CD14-positive monocyte (primary cell): ENCODE results near the gene DYSF. TPM values are rescaled to one million over a fixed set of nuclear protein-coding genes. Genes with fewer than 3 reads are reported as not detected.

ENCODE experiments used
- DNase-seq, 3 donors: peaks; one replicate each; pipeline ENCODE4 v3.0.0-alpha.2; 2011 to 2022
- H2AFZ ChIP-seq: 2 replicates; pipeline ENCODE4 v1.6.0; 2012; ENCODE audit warnings: mild to moderate bottlenecking, low read depth, low read length, inconsistent platforms; ENCODE audit not compliant: insufficient read depth, poor library complexity, severe bottlenecking
- H3K27ac ChIP-seq, 2 donors: 1 replicate in 1 of 2; 2 replicates in 1 of 2; pipeline ENCODE4 v1.5.1; 2012 to 2013; ENCODE audit warnings: low read length in 2 of 2, control low read depth in 1 of 2, inconsistent platforms in 1 of 2, low read depth in 1 of 2, mild to moderate bottlenecking in 1 of 2
- H3K27me3 ChIP-seq, 2 donors: one replicate each; pipeline versions ENCODE4 v1.6.0 to v1.6.1; 2011 to 2013; ENCODE audit warnings: low read length in 2 of 2; ENCODE audit not compliant: control insufficient read depth in 2 of 2, insufficient read depth in 2 of 2
- H3K36me3 ChIP-seq, 2 donors: replicated peaks in 1 of 2; 1 replicate in 1 of 2; 2 replicates in 1 of 2; pipeline versions ENCODE4 v1.5.1 to v1.6.1; 2012 to 2013; ENCODE audit warnings: low read length in 2 of 2, control low read depth in 1 of 2, inconsistent platforms in 1 of 2, mild to moderate bottlenecking in 1 of 2; ENCODE audit not compliant: insufficient read depth in 2 of 2, control insufficient read depth in 1 of 2
- H3K4me1 ChIP-seq, 2 donors: 1 replicate in 1 of 2; 2 replicates in 1 of 2; pipeline versions ENCODE4 v1.5.1 to v1.6.1; 2012 to 2013; ENCODE audit warnings: low read length in 2 of 2, control low read depth in 1 of 2, inconsistent platforms in 1 of 2, mild to moderate bottlenecking in 1 of 2, moderate library complexity in 1 of 2; ENCODE audit not compliant: insufficient read depth in 2 of 2, control insufficient read depth in 1 of 2
- H3K4me2 ChIP-seq: replicated peaks from 2 replicates; pipeline ENCODE3; 2012; ENCODE audit warnings: low read length, moderate library complexity, mild to moderate bottlenecking; ENCODE audit not compliant: poor library complexity, severe bottlenecking; ENCODE audit errors: extremely low read depth
- H3K4me3 ChIP-seq, 3 experiments: fragments of 200-600 bp in 1 of 3; sonication (generic) in 1 of 3; replicated peaks in 1 of 3; 1 replicate in 2 of 3; 2 replicates in 1 of 3; pipeline ENCODE4 v1.5.1; 2011 to 2013; ENCODE audit warnings: low read length in 3 of 3, mild to moderate bottlenecking in 3 of 3, control low read depth in 2 of 3, low read depth in 2 of 3, inconsistent platforms in 1 of 3, moderate library complexity in 1 of 3
- H3K79me2 ChIP-seq: 2 replicates; pipeline ENCODE4 v1.6.0; 2012; ENCODE audit warnings: mild to moderate bottlenecking, control low read depth, inconsistent platforms, low read length, moderate library complexity; ENCODE audit not compliant: insufficient read depth
- H3K9ac ChIP-seq: 2 replicates; pipeline ENCODE4 v1.6.0; 2017; ENCODE audit warnings: low read length, mild to moderate bottlenecking; ENCODE audit not compliant: insufficient read depth, poor library complexity, severe bottlenecking
- H3K9me3 ChIP-seq, 2 donors: replicated peaks in 1 of 2; 1 replicate in 1 of 2; 2 replicates in 1 of 2; pipeline versions ENCODE4 v1.5.1 to v1.6.1; 2012 to 2013; ENCODE audit warnings: low read length in 2 of 2, control low read depth in 1 of 2; ENCODE audit not compliant: control insufficient read depth in 1 of 2, insufficient read depth in 1 of 2
- H4K20me1 ChIP-seq: 2 replicates; pipeline ENCODE4 v1.6.0; 2012; ENCODE audit warnings: mild to moderate bottlenecking, low read length, control low read depth, moderate library complexity; ENCODE audit not compliant: insufficient read depth
- H3K27ac Mint-ChIP-seq, 7 donors: one replicate each; pipeline ENCODE4 v1.8.0; 2020; ENCODE audit warnings: mild to moderate bottlenecking in 7 of 7, mixed read lengths in 7 of 7, moderate library complexity in 6 of 7, inconsistent platforms in 2 of 7
- H3K27me3 Mint-ChIP-seq, 3 donors: one replicate each; pipeline ENCODE4 v1.8.0; 2021 to 2022; ENCODE audit warnings: low read depth in 3 of 3, mild to moderate bottlenecking in 3 of 3, mixed read lengths in 3 of 3, moderate library complexity in 3 of 3, inconsistent platforms in 1 of 3
- H3K36me3 Mint-ChIP-seq, 2 donors: one replicate each; pipeline ENCODE4 v1.8.0; 2020; ENCODE audit warnings: mixed read lengths in 2 of 2, inconsistent platforms in 1 of 2, mild to moderate bottlenecking in 1 of 2
- H3K4me1 Mint-ChIP-seq: one replicate; pipeline ENCODE4 v1.8.0; 2020; ENCODE audit warnings: mild to moderate bottlenecking, mixed read lengths
- H3K4me3 Mint-ChIP-seq, 2 donors: one replicate each; pipeline ENCODE4 v1.8.0; 2020; ENCODE audit warnings: mild to moderate bottlenecking in 2 of 2, mixed read lengths in 2 of 2, moderate library complexity in 1 of 2
- H3K9me3 Mint-ChIP-seq, 7 donors: one replicate each; pipeline ENCODE4 v1.8.0; 2020 to 2022; ENCODE audit warnings: mixed read lengths in 7 of 7, mild to moderate bottlenecking in 6 of 7, moderate library complexity in 6 of 7, inconsistent platforms in 2 of 7
- CTCF ChIP-seq: fragments of 200-600 bp; IDR thresholded peaks from one replicate; pipeline ENCODE4 v1.8.0; 2022; ENCODE audit warnings: antibody characterized with exemption, mild to moderate bottlenecking
- WGBS: methylation state at CpG from one replicate; pipeline ENCODE4 v1.1.5; 2013; ENCODE audit warnings: missing lambda C conversion rate; ENCODE audit not compliant: insufficient coverage; 5-methylcytosine and 5-hydroxymethylcytosine counted together
- intact Hi-C, 2 donors: fragments of 100-400 bp; cut with micrococcal nuclease; formaldehyde crosslinking; loops; one replicate each; pipeline versions ENCODE4 v1.15.0 to v1.15.1; 2023
- polyA plus RNA-seq, 3 donors: library from polyadenylated mRNA; depleted of rRNA in 1 of 3; unstranded in 2 of 3; stranded (reverse) in 1 of 3; fragments of 300-500 nt in 2 of 3; fragments of >200 nt in 1 of 3; fragmentation: Illumina TruSeq in 2 of 3; gene quantifications; 1 replicate in 2 of 3; 2 replicates in 1 of 3; pipeline ENCODE4 v1.2.3, GENCODE V29; 2012 to 2021

The DYSF gene
- polyA plus RNA-seq, 3 donors: 16.1 to 72.5 (median 31.2) TPM

- Histone ChIP-seq H3K36me3 (no peaks in the 10 kb centered on the region), H3K27ac (no peak overlapping the region), H2AFZ (no peak overlapping the region), H3K79me2 (no peaks in the 10 kb centered on the region), H4K20me1 (no peaks in the 10 kb centered on the region), H3K4me2 (no peak overlapping the region), H3K4me3 (no peak overlapping the region), H3K4me1 (no peaks in the 10 kb centered on the region), H3K9ac (no peak overlapping the region), H3K27me3 (no peaks in the 10 kb centered on the region), H3K9me3 (no peaks in the 10 kb centered on the region)
- 89% methylated on average over 12 of the region's 15 CpGs for WGBS
- DNase-seq: no peak
- Mint-ChIP-seq H3K4me1 (no peaks in the 10 kb centered on the region), H3K27me3 (peaks cover 0 to 7% (median 6%) of the 10 kb centered on the region in 3 donors), H3K4me3 (no peak overlapping the region), H3K36me3 (no peaks in the 10 kb centered on the region), H3K27ac (no peak overlapping the region), H3K9me3 (peaks cover 0 to 2% (median 0%) of the 10 kb centered on the region in 7 donors)
- intact Hi-C loops: no loop called here
- no peak for TF ChIP-seq CTCF
These were observed 249.0 kb downstream of the DYSF start for GRCh38 chr2:71702071-71702970.

- H3K9me3 ChIP-seq: no peaks in the 10 kb centered on the region
- H4K20me1 ChIP-seq: no peaks in the 10 kb centered on the region
- H2AFZ ChIP-seq: no peak overlapping the region
- Mint-ChIP-seq H3K27ac (no peak overlapping the region), H3K36me3 (no peaks in the 10 kb centered on the region), H3K9me3 (peaks cover 0 to 2% (median 0%) of the 10 kb centered on the region in 7 donors), H3K4me3 (no peak overlapping the region), H3K4me1 (no peaks in the 10 kb centered on the region), H3K27me3 (peaks cover 0 to 7% (median 7%) of the 10 kb centered on the region in 3 donors)
- intact Hi-C loops: no loop called here
- no peak for DNase-seq
- no peaks in the 10 kb centered on the region for H3K79me2 ChIP-seq
- no peaks in the 10 kb centered on the region for H3K27me3 ChIP-seq
- 83% methylated on average over 12 of the region's 13 CpGs for WGBS
- H3K9ac ChIP-seq: no peak overlapping the region
- no peak overlapping the region for H3K27ac ChIP-seq
- H3K4me3 ChIP-seq: no peak overlapping the region
- TF ChIP-seq CTCF: no peak
- H3K4me2 ChIP-seq: no peak overlapping the region
- no peaks in the 10 kb centered on the region for H3K36me3 ChIP-seq
- H3K4me1 ChIP-seq: no peaks in the 10 kb centered on the region
These were observed 249.9 kb downstream of the DYSF start for GRCh38 chr2:71702971-71703898.
